ENCODE measurements around the gene IGFBPL1. TPM values are rescaled to one million over a fixed set of nuclear protein-coding genes. Genes with fewer than 3 reads are reported as not detected.

IGFBPL1 gene
- total RNA-seq, 1 donor from 2014 or later: 0.35 TPM

- no peak overlapping the region for H3K4me3 ChIP-seq
- no peak for ATAC-seq
- H3K27ac ChIP-seq: no peak overlapping the region
- no peaks in the 10 kb centered on the region for H3K36me3 ChIP-seq
- H3K27me3 ChIP-seq (ENCODE audit: low read depth): no peaks in the 10 kb centered on the region
- no peak for TF ChIP-seq CTCF (IDR thresholded peaks at IDR 0.05)
- intact Hi-C loops (cut with DNase I): no loop called here
- no peak for DNase-seq
- no peaks in the 10 kb centered on the region for H3K9me3 ChIP-seq
- H3K4me1 ChIP-seq: peaks cover 5% of the 10 kb centered on the region
These were observed 36.5 kb downstream of the IGFBPL1 start for GRCh38 chr9:38387751-38388150.

DNA sequence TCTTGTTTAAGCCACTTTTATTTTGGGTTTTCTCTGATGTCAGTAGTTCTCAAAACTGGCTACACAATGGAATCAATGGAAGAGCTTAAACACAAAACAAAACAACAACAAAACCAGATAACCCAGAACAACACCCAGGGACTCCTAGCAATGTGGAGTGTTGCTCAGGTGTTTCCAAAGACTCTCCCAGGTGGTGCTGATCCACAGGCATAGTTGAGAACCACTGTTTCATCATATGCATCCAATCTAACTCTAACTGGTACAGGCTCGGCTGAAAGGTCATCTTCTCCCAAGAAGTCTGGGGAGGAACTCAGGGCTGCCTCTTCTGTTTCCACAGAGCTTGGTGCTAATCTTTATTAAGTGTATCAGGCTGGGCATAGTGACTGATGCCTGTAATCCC lies 37.2 kb downstream of the IGFBPL1 start:
- DNase-seq (no peak), ATAC-seq (no peak)
- intact Hi-C loops (cut with DNase I): no loop called here
- no peaks in the 10 kb centered on the region for H3K36me3 ChIP-seq
- H3K4me1 ChIP-seq: peaks cover 3% of the 10 kb centered on the region
- H3K27me3 ChIP-seq (ENCODE audit: low read depth): no peaks in the 10 kb centered on the region
- no peak overlapping the region for H3K27ac ChIP-seq
- no peak overlapping the region for H3K4me3 ChIP-seq
- no peak for TF ChIP-seq CTCF (IDR thresholded peaks at IDR 0.05)
- H3K9me3 ChIP-seq: no peaks in the 10 kb centered on the region

DNA sequence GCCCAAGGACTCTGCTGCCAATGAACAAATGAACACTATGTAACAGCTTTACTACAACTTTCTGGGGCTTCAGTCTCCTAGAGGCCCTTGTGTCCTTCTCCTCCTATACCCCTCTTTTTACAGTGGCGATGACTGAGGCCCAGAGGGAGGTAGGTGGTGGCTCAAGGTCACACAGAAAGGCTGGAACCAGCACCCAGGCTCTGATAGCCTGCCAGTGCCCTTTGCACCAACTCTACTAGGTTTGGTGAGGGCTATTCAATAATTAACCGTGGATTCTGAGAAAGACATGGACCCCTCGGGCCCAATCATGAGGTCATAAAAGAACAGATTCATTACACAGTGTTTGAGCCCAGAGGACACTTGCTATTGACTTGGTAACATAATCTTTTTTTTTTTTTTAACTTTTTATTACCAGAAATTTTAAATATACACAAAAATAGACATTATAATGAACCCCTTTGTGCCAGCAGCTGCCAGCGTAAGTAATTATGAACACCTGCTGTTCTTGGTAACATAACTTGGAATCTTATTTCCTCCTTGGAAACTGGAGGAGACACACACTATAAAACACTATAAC lies 37.8 kb downstream of the IGFBPL1 start:
- H3K36me3 ChIP-seq: no peaks in the 10 kb centered on the region
- TF ChIP-seq CTCF (IDR thresholded peaks at IDR 0.05): no peak
- H3K9me3 ChIP-seq: no peaks in the 10 kb centered on the region
- DNase-seq (no peak), ATAC-seq (no peak)
- H3K4me3 ChIP-seq: no peak overlapping the region
- H3K27ac ChIP-seq: no peak overlapping the region
- H3K27me3 ChIP-seq (ENCODE audit: low read depth): no peaks in the 10 kb centered on the region
- H3K4me1 ChIP-seq: no peaks in the 10 kb centered on the region
- intact Hi-C loops (cut with DNase I): no loop called here

- ATAC-seq (no peak), DNase-seq (no peak)
- Histone ChIP-seq H3K27me3 (ENCODE audit: low read depth) (no peaks in the 10 kb centered on the region), H3K36me3 (no peaks in the 10 kb centered on the region), H3K4me3 (no peak overlapping the region), H3K4me1 (no peaks in the 10 kb centered on the region), H3K9me3 (no peaks in the 10 kb centered on the region), H3K27ac (no peak overlapping the region)
- no peak for TF ChIP-seq CTCF (IDR thresholded peaks at IDR 0.05)
- intact Hi-C loops (cut with DNase I): no loop called here
These were observed 38.4 kb downstream of the IGFBPL1 start for GRCh38 chr9:38385896-38386295.

GRCh38 chr9:38384990-38385848 lies 39.0 kb downstream of the IGFBPL1 start:
- Histone ChIP-seq H3K4me3 (no peak overlapping the region), H3K9me3 (no peaks in the 10 kb centered on the region), H3K36me3 (no peaks in the 10 kb centered on the region), H3K27me3 (ENCODE audit: low read depth) (no peaks in the 10 kb centered on the region), H3K4me1 (no peaks in the 10 kb centered on the region), H3K27ac (no peak overlapping the region)
- no peak for TF ChIP-seq CTCF (IDR thresholded peaks at IDR 0.05)
- DNase-seq (no peak), ATAC-seq (no peak)
- intact Hi-C loops (cut with DNase I): no loop called here
